Hepatocyte (in vitro differentiated cells): ENCODE measurements around the gene SETX.

Experiments
- CTCF ChIP-seq: fragments of 200-600 bp; sonication (generic); IDR thresholded peaks from 2 replicates; pipeline ENCODE4 v1.5.1; 2016; ENCODE audit warnings: antibody characterized with exemption, mild to moderate bottlenecking; ENCODE audit not compliant: poor library complexity
- EZH2 ChIP-seq: fragments of 200-600 bp; sonication (generic); IDR thresholded peaks from 2 replicates; pipeline ENCODE4 v1.6.1; 2016; ENCODE audit warnings: antibody characterized with exemption, mild to moderate bottlenecking, borderline replicate concordance
- EZH2phosphoT487 ChIP-seq: fragments of 200-600 bp; sonication (generic); IDR thresholded peaks from one replicate; pipeline ENCODE4 v1.6.1; 2018; ENCODE audit warnings: antibody characterized with exemption, mild to moderate bottlenecking, low read depth, moderate library complexity; ENCODE audit not compliant: unreplicated experiment, severe bottlenecking

GRCh38 chr9:132283165-132283564 lies 71.6 kb downstream of the SETX start:
- TF ChIP-seq CTCF (no peak), EZH2 (no peak), EZH2phosphoT487 (no peak)
